ENCODE measurements around the gene DBX2. TPM values are rescaled to one million over a fixed set of nuclear protein-coding genes. Genes with fewer than 3 reads are reported as not detected.
A peak's percentile ranks its signal among the peaks of the same experiment; 100 is the strongest.
"Not testable (repeated sequence)": the region's sequence is repeated elsewhere in the genome, so short reads cannot be mapped to it uniquely, and the experiment has no call there.

DBX2 gene
- total RNA-seq, 2 experiments from 2014 or later, result not detected

GRCh38 chr12:44999355-44999754, 51.5 kb downstream of the DBX2 start:
- Mint-ChIP-seq H3K9me3 (ENCODE audit: low read depth) (no peaks in the 10 kb centered on the region), H3K27ac (no peak overlapping the region), H3K4me3 (no peak overlapping the region), H3K36me3 (ENCODE audit: low read depth) (no peaks in the 10 kb centered on the region), H3K4me1 (no peaks in the 10 kb centered on the region), H3K27me3 (peaks cover 6% of the 10 kb centered on the region)
- ATAC-seq (no peak), DNase-seq (no peak)
- intact Hi-C loops (cut with DNase I, micrococcal nuclease), result no loop called here
- ChIA-PET CTCF (no interaction called here), POLR2A (no interaction called here)

- no peaks in the 10 kb centered on the region for H3K36me3 Mint-ChIP-seq (ENCODE audit: low read depth)
- no peak for DNase-seq
- POLR2A ChIA-PET, result no interaction called here
- no peak overlapping the region for H3K27ac Mint-ChIP-seq
- H3K9me3 Mint-ChIP-seq (ENCODE audit: low read depth), result no peaks in the 10 kb centered on the region
- intact Hi-C loops (cut with DNase I, micrococcal nuclease), result no loop called here
- peaks cover 12% of the 10 kb centered on the region for H3K27me3 Mint-ChIP-seq
- CTCF ChIA-PET, result interaction anchor here (1.2 kb wide), 1 partner anchor 21 kb away, joined by 3 read pairs; no protein-coding TSS in a partner anchor
- no peak overlapping the region for H3K4me3 Mint-ChIP-seq
- no peaks in the 10 kb centered on the region for H3K4me1 Mint-ChIP-seq
- ATAC-seq, result no peak
These were observed 57.7 kb downstream of the DBX2 start for GRCh38 chr12:44993161-44993560.

- POLR2A ChIA-PET; H3K27me3 Mint-ChIP-seq; H3K4me3 Mint-ChIP-seq; H3K9me3 Mint-ChIP-seq (ENCODE audit: low read depth); H3K4me1 Mint-ChIP-seq; DNase-seq; ATAC-seq; CTCF ChIA-PET; H3K36me3 Mint-ChIP-seq (ENCODE audit: low read depth); intact Hi-C loops (cut with DNase I, micrococcal nuclease); H3K27ac Mint-ChIP-seq: not testable (repeated sequence)
These were observed 66.0 kb downstream of the DBX2 start for GRCh38 chr12:44984863-44985262.

- H3K27ac Mint-ChIP-seq, result no peak overlapping the region
- ATAC-seq (no peak), DNase-seq (no peak)
- H3K36me3 Mint-ChIP-seq (ENCODE audit: low read depth), result no peaks in the 10 kb centered on the region
- POLR2A ChIA-PET, result no interaction called here
- no peak overlapping the region for H3K4me3 Mint-ChIP-seq
- H3K9me3 Mint-ChIP-seq (ENCODE audit: low read depth), result no peaks in the 10 kb centered on the region
- intact Hi-C loops (cut with DNase I, micrococcal nuclease), result no loop called here
- H3K27me3 Mint-ChIP-seq, result no peaks in the 10 kb centered on the region
- CTCF ChIA-PET, result no interaction called here
- no peaks in the 10 kb centered on the region for H3K4me1 Mint-ChIP-seq
These were observed 71.0 kb downstream of the DBX2 start for GRCh38 chr12:44979918-44980317.

- no peak for DNase-seq
- ChIA-PET CTCF (interaction anchor here (2.0 kb wide), 1 partner anchor 27 kb away, joined by 7 read pairs; no protein-coding TSS in a partner anchor), POLR2A (no interaction called here)
- Mint-ChIP-seq H3K4me1 (no peaks in the 10 kb centered on the region), H3K4me3 (no peak overlapping the region), H3K27ac (no peak overlapping the region), H3K9me3 (ENCODE audit: low read depth) (no peaks in the 10 kb centered on the region), H3K36me3 (ENCODE audit: low read depth) (no peaks in the 10 kb centered on the region), H3K27me3 (no peaks in the 10 kb centered on the region)
- no peak for ATAC-seq
- intact Hi-C loops (cut with DNase I, micrococcal nuclease), result no loop called here
These were observed 74.7 kb downstream of the DBX2 start for GRCh38 chr12:44976246-44976645.

- Mint-ChIP-seq H3K9me3 (ENCODE audit: low read depth) (no peaks in the 10 kb centered on the region), H3K27ac (no peak overlapping the region), H3K27me3 (no peaks in the 10 kb centered on the region), H3K4me3 (no peak overlapping the region), H3K4me1 (peaks cover 5% of the 10 kb centered on the region), H3K36me3 (ENCODE audit: low read depth) (no peaks in the 10 kb centered on the region)
- ChIA-PET POLR2A (no interaction called here), CTCF (interaction anchor here (1.2 to 2.1 kb wide), 4 partner anchors 10 to 191 kb away, joined by 3 to 11 read pairs (median 4); no protein-coding TSS in a partner anchor)
- intact Hi-C loops (cut with DNase I, micrococcal nuclease), result no loop called here
- ATAC-seq (no peak), DNase-seq (peak; percentile 13)
These were observed 78.0 kb downstream of the DBX2 start for GRCh38 chr12:44972746-44973421.

GRCh38 chr12:44968965-44969364, 81.9 kb downstream of the DBX2 start:
- POLR2A ChIA-PET, result no interaction called here
- Mint-ChIP-seq H3K4me1 (peaks cover 5% of the 10 kb centered on the region), H3K27ac (no peak overlapping the region), H3K4me3 (no peak overlapping the region), H3K9me3 (ENCODE audit: low read depth) (peaks cover 7% of the 10 kb centered on the region), H3K27me3 (peaks cover 2% of the 10 kb centered on the region), H3K36me3 (ENCODE audit: low read depth) (no peaks in the 10 kb centered on the region)
- intact Hi-C loops (cut with DNase I, micrococcal nuclease), result no loop called here
- no peak for DNase-seq
- no peak for ATAC-seq
- CTCF ChIA-PET, result no interaction called here

Other genes with a start within 250 kb of the DBX2 start
- 10 to 100 TPM; 28.4 to 35.8 TPM for gene NELL2, start 174.8 kb downstream of the DBX2 start, total RNA-seq
- 10 to 100 TPM; 18.7 to 20.3 TPM for gene ANO6, start 165.0 kb upstream of the DBX2 start, total RNA-seq